GM19351 (cell line): ENCODE results near the gene GNL3.
"Not testable (repeated sequence)": the region's sequence is repeated elsewhere in the genome, so short reads cannot be mapped to it uniquely, and the experiment has no call there.

ENCODE experiments used
- ATAC-seq: cut with Tn5 transposase; IDR thresholded peaks from one replicate; pipeline ENCODE4 v1.9.1; 2021; ENCODE audit warnings: mild to moderate bottlenecking, moderate library complexity; ENCODE audit not compliant: unreplicated experiment

GNL3 gene

GRCh38 chr3:52685709-52686691 is at the start of gene GNL3, which contains the start of gene PBRM1:
GNL3 (plus strand) TSS chr3:52686032; CDS start chr3:52686093, 61 bp downstream.
PBRM1 (minus strand) TSS chr3:52685913.
- peak; percentile 55 for ATAC-seq

- ATAC-seq = no peak
Measured at GRCh38 chr3:52636673-52637072, 49.2 kb upstream of the GNL3 start.

GRCh38 chr3:52645549-52645948 is 40.3 kb upstream of the GNL3 start:
- ATAC-seq = no peak

GRCh38 chr3:52649461-52650210 is 36.2 kb upstream of the GNL3 start:
- no peak for ATAC-seq

GRCh38 chr3:52650439-52650838 is 35.4 kb upstream of the GNL3 start:
- ATAC-seq = no peak

- no peak for ATAC-seq
Measured at GRCh38 chr3:52651592-52651991, 34.2 kb upstream of the GNL3 start.

GRCh38 chr3:52655895-52656294 is 29.9 kb upstream of the GNL3 start:
- ATAC-seq = no peak

- ATAC-seq = no peak
Measured at GRCh38 chr3:52660046-52660445, 25.8 kb upstream of the GNL3 start.

GRCh38 chr3:52663098-52663497 is 22.7 kb upstream of the GNL3 start:
- no peak for ATAC-seq

GRCh38 chr3:52670621-52671521 is 15.0 kb upstream of the GNL3 start:
- ATAC-seq = peak; percentile 92

- no peak for ATAC-seq
Measured at GRCh38 chr3:52671676-52672075, 14.2 kb upstream of the GNL3 start.

- not testable (repeated sequence) for ATAC-seq
Measured at GRCh38 chr3:52676201-52676600, 9.6 kb upstream of the GNL3 start.

GRCh38 chr3:52678265-52679198 is 7.3 kb upstream of the GNL3 start:
- ATAC-seq = no peak

GRCh38 chr3:52679199-52679538 is 6.7 kb upstream of the GNL3 start:
- no peak for ATAC-seq

GRCh38 chr3:52679811-52680210 is 6.0 kb upstream of the GNL3 start:
- ATAC-seq = no peak

GRCh38 chr3:52681596-52681995 is 4.2 kb upstream of the GNL3 start:
- no peak for ATAC-seq

GRCh38 chr3:52682016-52682415 is 3.8 kb upstream of the GNL3 start:
- ATAC-seq = no peak

- no peak for ATAC-seq
Measured at GRCh38 chr3:52683611-52684010, 2.2 kb upstream of the GNL3 start.

GRCh38 chr3:52684184-52684583 is 1.6 kb upstream of the GNL3 start:
- ATAC-seq = no peak

- peak; percentile 77 for ATAC-seq
Measured at GRCh38 chr3:52685285-52685708, 535 bp upstream of the GNL3 start.
